H9 (cell line): ENCODE data around the gene LLGL2. TPM values are rescaled to one million over a fixed set of nuclear protein-coding genes. Genes with fewer than 3 reads are reported as not detected.

Source experiments
- DNase-seq: peaks from one replicate; pipeline ENCODE4 v3.0.0-alpha.2; 2017
- H2AFZ ChIP-seq: one replicate; pipeline ENCODE4 v1.6.1; 2013; ENCODE audit warnings: mild to moderate bottlenecking, low read length, control low read depth, moderate library complexity
- H2AK5ac ChIP-seq: 2 replicates; pipeline ENCODE4 v1.6.1; 2013; ENCODE audit warnings: low read length, control low read depth, mixed read lengths; ENCODE audit not compliant: insufficient read length
- H2BK120ac ChIP-seq: one replicate; pipeline ENCODE4 v1.6.1; 2013; ENCODE audit warnings: low read depth, mild to moderate bottlenecking, low read length, control low read depth, inconsistent platforms; ENCODE audit not compliant: poor library complexity, severe bottlenecking
- H2BK12ac ChIP-seq: 2 replicates; pipeline ENCODE4 v1.6.1; 2013; ENCODE audit warnings: low read length, control low read depth, mixed read lengths, low read depth; ENCODE audit not compliant: insufficient read length
- H2BK15ac ChIP-seq: 2 replicates; pipeline ENCODE4 v1.6.1; 2013; ENCODE audit warnings: low read depth, low read length, control low read depth
- H2BK20ac ChIP-seq: one replicate; pipeline ENCODE4 v1.6.1; 2013; ENCODE audit warnings: low read depth, mild to moderate bottlenecking, low read length, control low read depth, inconsistent platforms; ENCODE audit not compliant: poor library complexity, severe bottlenecking
- H2BK5ac ChIP-seq: 2 replicates; pipeline ENCODE4 v1.6.1; 2013; ENCODE audit warnings: low read length, control low read depth, mixed read lengths; ENCODE audit not compliant: insufficient read length
- H3K14ac ChIP-seq: 2 replicates; pipeline ENCODE4 v1.6.1; 2013; ENCODE audit warnings: low read length, control low read depth; ENCODE audit not compliant: insufficient read depth
- H3K18ac ChIP-seq: 2 replicates; pipeline ENCODE4 v1.6.1; 2013; ENCODE audit warnings: low read depth, mild to moderate bottlenecking, mixed read lengths, low read length, control low read depth; ENCODE audit not compliant: insufficient read length
- H3K23ac ChIP-seq: 2 replicates; pipeline ENCODE4 v1.6.1; 2013; ENCODE audit warnings: low read length, control low read depth, mixed read lengths, low read depth; ENCODE audit not compliant: insufficient read length
- H3K23me2 ChIP-seq: 2 replicates; pipeline ENCODE4 v1.6.1; 2013; ENCODE audit warnings: low read depth, mild to moderate bottlenecking, mixed read lengths, low read length, control low read depth; ENCODE audit not compliant: insufficient read length, poor library complexity, severe bottlenecking
- H3K27ac ChIP-seq: 2 replicates; pipeline ENCODE4 v1.5.1; 2013; ENCODE audit warnings: low read length, control low read depth, mixed read lengths, low read depth; ENCODE audit not compliant: insufficient read length
- H3K27me3 ChIP-seq: 2 replicates; pipeline ENCODE4 v1.6.1; 2013; ENCODE audit warnings: low read length, control low read depth, inconsistent platforms; ENCODE audit not compliant: insufficient read depth
- H3K4ac ChIP-seq: 2 replicates; pipeline ENCODE4 v1.6.1; 2013; ENCODE audit warnings: low read depth, mild to moderate bottlenecking, control low read depth, inconsistent platforms, low read length, moderate library complexity
- H3K4me1 ChIP-seq: 2 replicates; pipeline ENCODE4 v1.6.1; 2013; ENCODE audit warnings: low read length, control low read depth, inconsistent platforms; ENCODE audit not compliant: insufficient read depth
- H3K4me2 ChIP-seq: 2 replicates; pipeline ENCODE4 v1.6.1; 2013; ENCODE audit warnings: low read length, control low read depth, mixed read lengths; ENCODE audit not compliant: insufficient read length, insufficient read depth
- H3K56ac ChIP-seq: 2 replicates; pipeline ENCODE4 v1.6.1; 2013; ENCODE audit warnings: low read depth, mild to moderate bottlenecking, mixed read lengths, low read length, control low read depth; ENCODE audit not compliant: insufficient read length
- H3K79me1 ChIP-seq: 2 replicates; pipeline ENCODE4 v1.6.1; 2013; ENCODE audit warnings: low read depth, mild to moderate bottlenecking, moderate library complexity, low read length, control low read depth, inconsistent platforms; ENCODE audit not compliant: insufficient read depth, poor library complexity, severe bottlenecking
- H3K79me2 ChIP-seq: 2 replicates; pipeline ENCODE4 v1.6.1; 2013; ENCODE audit warnings: low read length, control low read depth, inconsistent platforms; ENCODE audit not compliant: insufficient read depth
- H3K9ac ChIP-seq: 2 replicates; pipeline ENCODE4 v1.6.1; 2013; ENCODE audit warnings: low read length, control low read depth, mixed read lengths; ENCODE audit not compliant: insufficient read length; ENCODE audit errors: extremely low read depth
- H3K9me3 ChIP-seq: one replicate; pipeline ENCODE4 v1.6.1; 2013; ENCODE audit warnings: low read depth, low read length, inconsistent platforms; ENCODE audit not compliant: control insufficient read depth
- H3T11ph ChIP-seq: one replicate; pipeline ENCODE4 v1.6.1; 2013; ENCODE audit warnings: mild to moderate bottlenecking, low read length, control low read depth, inconsistent platforms
- H4K20me1 ChIP-seq: one replicate; pipeline ENCODE4 v1.6.1; 2013; ENCODE audit not compliant: control insufficient read depth, insufficient read length, insufficient read depth
- H4K5ac ChIP-seq: 2 replicates; pipeline ENCODE4 v1.6.1; 2013; ENCODE audit warnings: low read depth, mild to moderate bottlenecking, mixed read lengths, low read length, control low read depth; ENCODE audit not compliant: insufficient read length
- H4K8ac ChIP-seq: replicated peaks from 2 replicates; pipeline ENCODE4 v1.6.1; 2013; ENCODE audit warnings: low read length, control low read depth, mixed read lengths, low read depth; ENCODE audit not compliant: insufficient read length
- H4K91ac ChIP-seq: 2 replicates; pipeline ENCODE4 v1.6.1; 2013; ENCODE audit warnings: low read depth, mild to moderate bottlenecking, moderate library complexity, mixed read lengths, low read length, control low read depth; ENCODE audit not compliant: insufficient read length
- H3K27ac Mint-ChIP-seq, 3 experiments: 2 replicates in 2 of 3; 3 replicates in 1 of 3; pipeline ENCODE4 v1.8.0; 2020 to 2021; ENCODE audit warnings: mixed read lengths in 3 of 3, mild to moderate bottlenecking in 1 of 3, moderate library complexity in 1 of 3
- H3K27me3 Mint-ChIP-seq: 2 replicates; pipeline ENCODE4 v1.8.0; 2021; ENCODE audit warnings: low read depth, mild to moderate bottlenecking, moderate library complexity, mixed read lengths
- H3K36me3 Mint-ChIP-seq, 3 experiments: 2 replicates in 2 of 3; 3 replicates in 1 of 3; pipeline ENCODE4 v1.8.0; 2020 to 2021; ENCODE audit warnings: low read depth in 3 of 3, mixed read lengths in 3 of 3; ENCODE audit not compliant: insufficient read depth in 1 of 3
- H3K4me1 Mint-ChIP-seq, 2 experiments: 2 replicates each; pipeline ENCODE4 v1.8.0; 2020; ENCODE audit warnings: mixed read lengths in 2 of 2
- H3K4me3 Mint-ChIP-seq, 2 experiments: 2 replicates in 1 of 2; 3 replicates in 1 of 2; pipeline ENCODE4 v1.8.0; 2020 to 2021; ENCODE audit warnings: mild to moderate bottlenecking in 2 of 2, mixed read lengths in 2 of 2, moderate library complexity in 1 of 2
- H3K9me3 Mint-ChIP-seq, 2 experiments: 2 replicates in 1 of 2; 3 replicates in 1 of 2; pipeline ENCODE4 v1.8.0; 2020; ENCODE audit warnings: mild to moderate bottlenecking in 2 of 2, mixed read lengths in 2 of 2, moderate library complexity in 1 of 2
- WGBS: extraction: QIAGEN DNeasy Blood & Tissue Kit; methylation state at CpG from one replicate; pipeline ENCODE4 v1.1.7; 2013; ENCODE audit warnings: missing lambda C conversion rate, low lambda C conversion rate, mixed read lengths; ENCODE audit not compliant: insufficient read length; ENCODE audit errors: extremely low coverage; 5-methylcytosine and 5-hydroxymethylcytosine counted together
- total RNA-seq: library from RNA; stranded (reverse); gene quantifications from 2 replicates; pipeline ENCODE4 v1.2.1, GENCODE V29; 2021
- TF ChIP-seq, protein P1 (sequence below): fragments of 200-600 bp; sonication (generic); conservative IDR thresholded peaks from 3 replicates; pipeline ENCODE4 v1.8.0; 2021; ENCODE audit warnings: antibody characterized with exemption, mild to moderate bottlenecking

Gene LLGL2
- total RNA-seq, 1 experiment from 2014 or later = 90.4 TPM

DNA sequence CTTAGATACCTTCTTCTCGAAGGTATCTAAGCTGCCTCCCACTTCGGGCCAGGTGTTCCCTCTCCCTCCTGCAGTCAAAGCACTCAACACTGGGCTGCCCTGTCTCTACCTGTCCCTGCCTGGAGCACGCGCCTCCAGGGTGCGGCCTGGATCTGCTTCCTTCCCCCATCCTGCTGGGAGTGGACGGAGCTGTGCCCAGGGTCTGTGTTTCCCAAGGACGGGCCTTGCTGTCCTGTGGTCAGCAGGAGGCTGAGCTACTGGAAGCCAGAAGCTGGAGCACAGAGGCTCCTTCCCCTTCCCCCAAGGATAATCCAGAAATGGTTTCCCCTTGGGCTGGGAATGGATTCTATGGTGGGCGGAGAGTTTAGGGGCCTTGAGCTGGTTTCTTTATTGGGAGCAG lies 16.7 kb downstream of the LLGL2 start:
- no peaks in the 10 kb centered on the region for H3K79me1 ChIP-seq
- no peak overlapping the region; the same call in 1 of the 2 replicates for H3K14ac ChIP-seq
- H3K18ac ChIP-seq = no peak overlapping the region
- H3K36me3 Mint-ChIP-seq = peaks cover 0 to 22% (median 4%) of the 10 kb centered on the region in 3 experiments; a peak in 3 of 7 replicates
- H3T11ph ChIP-seq = no peak overlapping the region
- TF ChIP-seq, protein P1, sequence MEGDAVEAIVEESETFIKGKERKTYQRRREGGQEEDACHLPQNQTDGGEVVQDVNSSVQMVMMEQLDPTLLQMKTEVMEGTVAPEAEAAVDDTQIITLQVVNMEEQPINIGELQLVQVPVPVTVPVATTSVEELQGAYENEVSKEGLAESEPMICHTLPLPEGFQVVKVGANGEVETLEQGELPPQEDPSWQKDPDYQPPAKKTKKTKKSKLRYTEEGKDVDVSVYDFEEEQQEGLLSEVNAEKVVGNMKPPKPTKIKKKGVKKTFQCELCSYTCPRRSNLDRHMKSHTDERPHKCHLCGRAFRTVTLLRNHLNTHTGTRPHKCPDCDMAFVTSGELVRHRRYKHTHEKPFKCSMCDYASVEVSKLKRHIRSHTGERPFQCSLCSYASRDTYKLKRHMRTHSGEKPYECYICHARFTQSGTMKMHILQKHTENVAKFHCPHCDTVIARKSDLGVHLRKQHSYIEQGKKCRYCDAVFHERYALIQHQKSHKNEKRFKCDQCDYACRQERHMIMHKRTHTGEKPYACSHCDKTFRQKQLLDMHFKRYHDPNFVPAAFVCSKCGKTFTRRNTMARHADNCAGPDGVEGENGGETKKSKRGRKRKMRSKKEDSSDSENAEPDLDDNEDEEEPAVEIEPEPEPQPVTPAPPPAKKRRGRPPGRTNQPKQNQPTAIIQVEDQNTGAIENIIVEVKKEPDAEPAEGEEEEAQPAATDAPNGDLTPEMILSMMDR = no peak
- no peaks in the 10 kb centered on the region for H3K9me3 ChIP-seq
- no peaks in the 10 kb centered on the region for H3K79me2 ChIP-seq
- no peak overlapping the region for H3K56ac ChIP-seq
- no peak overlapping the region for H2BK15ac ChIP-seq
- H2AFZ ChIP-seq = no peak overlapping the region
- H3K4me1 ChIP-seq = no peaks in the 10 kb centered on the region
- peaks cover 20 to 21% of the 10 kb centered on the region in 2 experiments for H3K4me1 Mint-ChIP-seq
- no peak overlapping the region for H3K4ac ChIP-seq
- no CpG with 5 or more reads among the region's 8 CpGs for WGBS
- no peak overlapping the region for H2BK20ac ChIP-seq
- no peaks in the 10 kb centered on the region for H3K27me3 ChIP-seq
- DNase-seq = no peak
- no peak overlapping the region for H2AK5ac ChIP-seq
- no peaks in the 10 kb centered on the region for H3K23me2 ChIP-seq
- no peak overlapping the region for H2BK5ac ChIP-seq
- H3K4me2 ChIP-seq = no peak overlapping the region
- no peak overlapping the region for H3K23ac ChIP-seq
- no peaks in the 10 kb centered on the region for H4K20me1 ChIP-seq
- H4K91ac ChIP-seq = no peak overlapping the region
- no peak overlapping the region for H3K9ac ChIP-seq
- no peaks in the 10 kb centered on the region for H3K9me3 Mint-ChIP-seq
- H3K27me3 Mint-ChIP-seq = no peaks in the 10 kb centered on the region
- no peak overlapping the region for H3K27ac ChIP-seq
- no peak overlapping the region for H2BK120ac ChIP-seq
- H4K8ac ChIP-seq = no peak overlapping the region
- no peak overlapping the region; a peak in 1 of 5 replicates for H3K4me3 Mint-ChIP-seq
- no peak overlapping the region for H2BK12ac ChIP-seq
- peak overlapping the region in 2 of 3 experiments; percentile 13 to 46; a peak in 1 of 7 replicates for H3K27ac Mint-ChIP-seq
- no peak overlapping the region for H4K5ac ChIP-seq
